HepG2 (cell line): ENCODE results near the gene FCAMR. TPM values are rescaled to one million over a fixed set of nuclear protein-coding genes. Genes with fewer than 3 reads are reported as not detected.

Experiments
- ATAC-seq: fragments of 200-7000 bp; cut with Tn5 transposase; 3 replicates; pipeline ENCODE4 v1.9.1; 2020; ENCODE audit warnings: mild to moderate bottlenecking, moderate library complexity
- BruUV-seq: library from RNA; stranded (reverse); fragments of 400-500 nt; replicated peaks from 2 replicates; lab custom pipeline; 2021; lab: Mats Ljungman, UMichigan
- CTCF ChIA-PET: fragments of 300-600 bp; formaldehyde crosslinking; extraction: SDS; loops from one replicate; lab custom pipeline; 2021; ENCODE audit warnings: low total read pairs, inconsistent platforms, low intra/inter-chr PET ratio; lab: Yijun Ruan, JAX
- POLR2A ChIA-PET: fragments of 350-600 bp; sonication (Branson Sonifier 250); formaldehyde crosslinking; loops from one replicate; lab custom pipeline; 2020; ENCODE audit warnings: antibody characterized with exemption, inconsistent platforms; lab: Yijun Ruan, JAX
- DNase-seq: peaks from one replicate; pipeline ENCODE4 v3.0.0-alpha.2; 2015; ENCODE audit warnings: low spot score
- FAIRE-seq: peaks from 3 replicates; lab custom pipeline; 2011; peaks lifted over from hg19 to GRCh38; lab: Jason Lieb, UNC
- H2AFZ ChIP-seq: one replicate; pipeline ENCODE4 v1.6.1; 2011; ENCODE audit warnings: low read length, inconsistent platforms
- H3K27ac ChIP-seq: fragments of 300-600 bp; 3 replicates; pipeline ENCODE4 v1.8.0; 2011; ENCODE audit warnings: mixed run types, mild to moderate bottlenecking, mixed read lengths, low read length, inconsistent platforms; ENCODE audit not compliant: insufficient read depth; ENCODE audit errors: extremely low read length
- H3K27me3 ChIP-seq, 2 experiments: fragments of 200-600 bp in 1 of 2; 2 replicates in 1 of 2; 3 replicates in 1 of 2; pipeline versions ENCODE4 v1.6.0 to v1.8.0; 2011; ENCODE audit warnings: low read length in 2 of 2, mild to moderate bottlenecking in 2 of 2, moderate library complexity in 2 of 2, inconsistent platforms in 1 of 2; ENCODE audit not compliant: insufficient read depth in 2 of 2, control insufficient read depth in 1 of 2
- H3K36me3 ChIP-seq, 2 experiments: fragments of 200-600 bp in 1 of 2; replicated peaks in 1 of 2; 2 replicates in 1 of 2; 3 replicates in 1 of 2; pipeline versions ENCODE4 v1.5.1 to v1.8.0; 2011; ENCODE audit warnings: low read length in 2 of 2, inconsistent platforms in 1 of 2; ENCODE audit not compliant: insufficient read depth in 2 of 2, control insufficient read depth in 1 of 2
- H3K4me1 ChIP-seq: 2 replicates; pipeline ENCODE4 v1.5.1; 2012; ENCODE audit warnings: low read length, inconsistent platforms; ENCODE audit not compliant: insufficient read depth
- H3K4me2 ChIP-seq: 2 replicates; pipeline ENCODE4 v1.6.0; 2011; ENCODE audit warnings: low read depth, low read length, inconsistent platforms
- H3K4me3 ChIP-seq, 3 experiments: fragments of 200-600 bp in 1 of 3; sonication (generic), shearing (Covaris generic) in 1 of 3; replicated peaks in 1 of 3; 2 replicates each; pipeline ENCODE4 v1.5.1; 2011 to 2016; ENCODE audit warnings: low read length in 3 of 3, inconsistent platforms in 2 of 3, low read depth in 2 of 3, mild to moderate bottlenecking in 2 of 3, control low read depth in 1 of 3, mixed read lengths in 1 of 3; ENCODE audit not compliant: insufficient read depth in 1 of 3
- H3K79me2 ChIP-seq: one replicate; pipeline ENCODE4 v1.6.1; 2011; ENCODE audit warnings: low read length, inconsistent platforms; ENCODE audit not compliant: insufficient read depth
- H3K9ac ChIP-seq: 2 replicates; pipeline ENCODE4 v1.6.0; 2011; ENCODE audit warnings: mild to moderate bottlenecking, low read depth, low read length, inconsistent platforms; ENCODE audit not compliant: insufficient read depth
- H3K9me3 ChIP-seq: 2 replicates; pipeline ENCODE4 v1.5.1; 2012; ENCODE audit warnings: mild to moderate bottlenecking, low read length
- H4K20me1 ChIP-seq: 2 replicates; pipeline ENCODE4 v1.6.0; 2011; ENCODE audit warnings: inconsistent platforms, mild to moderate bottlenecking, low read length, moderate library complexity; ENCODE audit not compliant: insufficient read depth
- CREM ChIP-seq, 2 experiments: sonication (generic) in 1 of 2; formaldehyde crosslinking in 1 of 2; IDR thresholded peaks; 2 replicates each; pipeline versions ENCODE4 v1.4.0 to v1.6.1; 2016 to 2020; ENCODE audit warnings: antibody characterized with exemption in 1 of 2, mild to moderate bottlenecking in 1 of 2, missing genetic modification reagents in 1 of 2
- HDAC2 ChIP-seq: sonication (generic); formaldehyde crosslinking; IDR thresholded peaks from 2 replicates; pipeline ENCODE4 v1.4.0; 2020; ENCODE audit warnings: missing genetic modification reagents
- HDAC6 ChIP-seq: fragments of 200-600 bp; sonication (generic); IDR thresholded peaks from 2 replicates; pipeline ENCODE4 v1.7.0; 2017; ENCODE audit warnings: mild to moderate bottlenecking, antibody characterized with exemption, low read length, low read depth
- KDM3A ChIP-seq: IDR thresholded peaks from 2 replicates; pipeline ENCODE4 v1.6.1; 2018; ENCODE audit warnings: low read depth, missing compliant biosample characterization
- MAZ ChIP-seq, 2 experiments: sonication (generic) in 1 of 2; formaldehyde crosslinking in 1 of 2; IDR thresholded peaks; 2 replicates each; pipeline versions ENCODE4 v1.5.0 to v1.6.1; 2012 to 2020; ENCODE audit warnings: low read depth in 2 of 2, mild to moderate bottlenecking in 2 of 2, borderline replicate concordance in 1 of 2, improper control_type of control experiment in 1 of 2, low read length in 1 of 2, missing genetic modification reagents in 1 of 2, moderate library complexity in 1 of 2
- MEIS2 ChIP-seq: sonication (generic); formaldehyde crosslinking; IDR thresholded peaks from 2 replicates; pipeline ENCODE4 v1.9.0; 2021; ENCODE audit warnings: mild to moderate bottlenecking, missing genetic modification reagents
- SIX1 ChIP-seq: sonication (generic); formaldehyde crosslinking; IDR thresholded peaks from 2 replicates; pipeline ENCODE4 v1.4.0; 2020; ENCODE audit warnings: missing genetic modification reagents, borderline replicate concordance
- TBL1XR1 ChIP-seq: fragments of 150-350 bp; IDR thresholded peaks from 2 replicates; pipeline ENCODE4 v1.6.1; 2014; ENCODE audit warnings: borderline replicate concordance, low read length; ENCODE audit not compliant: partially characterized antibody
- ZBTB3 ChIP-seq: sonication (generic); formaldehyde crosslinking; IDR thresholded peaks from 2 replicates; pipeline ENCODE4 v1.4.0; 2020; ENCODE audit warnings: low read depth, mild to moderate bottlenecking, moderate library complexity, missing genetic modification reagents, borderline replicate concordance
- ZNF256 ChIP-seq: sonication (generic); formaldehyde crosslinking; conservative IDR thresholded peaks from 2 replicates; pipeline ENCODE4 v1.4.0; 2020; ENCODE audit warnings: missing genetic modification reagents
- ZNF326 ChIP-seq: sonication (generic); formaldehyde crosslinking; IDR thresholded peaks from 2 replicates; pipeline ENCODE4 v1.4.0; 2020; ENCODE audit warnings: missing genetic modification reagents, borderline replicate concordance
- ZNF354B ChIP-seq: sonication (generic); formaldehyde crosslinking; IDR thresholded peaks from 2 replicates; pipeline ENCODE4 v1.8.0; 2022; ENCODE audit warnings: mild to moderate bottlenecking, missing genetic modification reagents
- ZNF841 ChIP-seq: sonication (generic); formaldehyde crosslinking; IDR thresholded peaks from 2 replicates; pipeline ENCODE4 v1.8.1; 2023; ENCODE audit warnings: missing genetic modification reagents, borderline replicate concordance
- ZNF891 ChIP-seq: sonication (generic); formaldehyde crosslinking; IDR thresholded peaks from 2 replicates; pipeline ENCODE4 v1.5.0; 2020; ENCODE audit warnings: mild to moderate bottlenecking, missing genetic modification reagents
- WGBS: methylation state at CpG from one replicate; pipeline ENCODE4 v1.1.6; 2017; ENCODE audit warnings: low lambda C conversion rate; 5-methylcytosine and 5-hydroxymethylcytosine counted together
- in situ Hi-C: cut with HindIII; loops from 2 replicates; pipeline ENCODE4 v1.10.0; 2017; ENCODE audit warnings: low pct_unique_long_range_greater_than_20kb; ENCODE audit not compliant: extremely low pct_ligation_motif_present
- intact Hi-C: fragments of 100-400 bp; cut with micrococcal nuclease; formaldehyde crosslinking; loops from one replicate; pipeline ENCODE4 v1.10.0; 2022; ENCODE audit not compliant: unreplicated experiment
- polyA plus RNA-seq, 8 experiments: library from polyadenylated mRNA; depleted of rRNA in 3 of 8; stranded (reverse) in 7 of 8; unstranded in 1 of 8; fragments of >200 nt; fragmentation: Illumina TruSeq in 4 of 8; extraction: Trizol in 4 of 8; gene quantifications; 2 replicates each; pipeline versions ENCODE4 v1.2.1 to v1.2.3, GENCODE V29; 2011 to 2016; ENCODE audit warnings: low read depth in 4 of 8, missing spikeins in 1 of 8, mixed read lengths in 1 of 8; ENCODE audit not compliant: insufficient read depth in 1 of 8
- total RNA-seq, 5 experiments: library from RNA; depleted of rRNA; stranded (reverse); fragments of >200 nt; fragmentation: Illumina TruSeq; extraction: Trizol; gene quantifications; 2 replicates each; pipeline ENCODE4 v1.2.3, GENCODE V29; 2016; ENCODE audit warnings: low read depth in 1 of 5
- TF ChIP-seq, protein P1 (sequence below): sonication (generic); formaldehyde crosslinking; IDR thresholded peaks from 2 replicates; pipeline ENCODE4 v1.4.0; 2020; ENCODE audit warnings: missing genetic modification reagents

The FCAMR gene
- total and polyA plus RNA-seq, 2 of the 13 experiments (the other 11 are each of a cell fraction or from before 2014, with no cell fraction given) = not detected

DNA sequence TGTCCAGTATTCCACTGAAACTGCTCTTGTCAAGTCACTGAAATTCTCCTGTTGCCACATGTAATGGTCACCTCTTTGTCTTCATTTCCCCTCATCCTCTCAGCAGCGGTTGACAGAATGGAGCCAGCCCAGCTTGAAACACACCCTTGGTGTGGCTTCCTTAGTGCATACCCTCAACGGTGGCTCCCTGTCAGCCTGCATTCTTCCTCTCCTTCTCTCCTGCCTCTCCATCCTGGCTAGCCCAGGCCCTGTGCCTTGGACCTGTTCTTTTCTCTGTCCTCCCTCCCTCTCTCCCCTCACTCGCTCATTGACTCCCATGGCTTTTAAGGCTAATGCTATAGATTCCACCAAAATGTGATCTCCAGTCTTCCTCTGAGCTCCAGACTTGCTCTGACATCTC lies 52.2 kb downstream of the FCAMR start:
- CTCF ChIA-PET = no interaction called here

More for the DNA sequence above, 52.2 kb downstream of the FCAMR start:
- H3K4me2 ChIP-seq = no peak overlapping the region
- no peak overlapping the region for H3K27ac ChIP-seq
- in situ Hi-C loops = loop anchor here (25.0 kb wide), 1 partner anchor 281 kb away; the partner anchor contains the start of gene DYRK3
- FAIRE-seq (no peak), DNase-seq (no peak), ATAC-seq (no peak)
- no peak overlapping the region for H3K9ac ChIP-seq
- POLR2A ChIA-PET = no interaction called here
- TF ChIP-seq ZNF326 (CRISPR knock-in tag) (no peak), ZBTB3 (CRISPR knock-in tag) (no peak), ZNF891 (CRISPR knock-in tag) (no peak), HDAC2 (no peak), ZNF256 (CRISPR knock-in tag) (no peak), TBL1XR1 (no peak), KDM3A (CRISPR knock-in tag) (no peak), HDAC6 (no peak), MEIS2 (CRISPR knock-in tag) (no peak), ZNF354B (CRISPR knock-in tag) (no peak), MAZ (IDR thresholded peaks at IDR 0.05; ENCODE audit: borderline replicate concordance, low read depth, low read length) (no peak), MAZ (CRISPR knock-in tag; IDR thresholded peaks at IDR 0.05; ENCODE audit: low read depth) (no peak), CREM (IDR thresholded peaks at IDR 0.05) (no peak), CREM (CRISPR knock-in tag; IDR thresholded peaks at IDR 0.05) (no peak), SIX1 (CRISPR knock-in tag) (no peak), ZNF841 (no peak)
- TF ChIP-seq, protein P1, sequence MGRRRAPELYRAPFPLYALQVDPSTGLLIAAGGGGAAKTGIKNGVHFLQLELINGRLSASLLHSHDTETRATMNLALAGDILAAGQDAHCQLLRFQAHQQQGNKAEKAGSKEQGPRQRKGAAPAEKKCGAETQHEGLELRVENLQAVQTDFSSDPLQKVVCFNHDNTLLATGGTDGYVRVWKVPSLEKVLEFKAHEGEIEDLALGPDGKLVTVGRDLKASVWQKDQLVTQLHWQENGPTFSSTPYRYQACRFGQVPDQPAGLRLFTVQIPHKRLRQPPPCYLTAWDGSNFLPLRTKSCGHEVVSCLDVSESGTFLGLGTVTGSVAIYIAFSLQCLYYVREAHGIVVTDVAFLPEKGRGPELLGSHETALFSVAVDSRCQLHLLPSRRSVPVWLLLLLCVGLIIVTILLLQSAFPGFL (CRISPR knock-in tag) = no peak
- H3K27me3 ChIP-seq = peaks cover 1 to 20% of the 10 kb centered on the region in 2 experiments
- 33% methylated on average over 3 of the region's 3 CpGs for WGBS
- H3K4me3 ChIP-seq = no peak overlapping the region
- intact Hi-C loops = no loop called here
- H2AFZ ChIP-seq = no peak overlapping the region
- peaks cover 15% of the 10 kb centered on the region for H3K4me1 ChIP-seq
- BruUV-seq = no TSS peak
- H3K79me2 ChIP-seq = no peaks in the 10 kb centered on the region
- no peaks in the 10 kb centered on the region for H3K36me3 ChIP-seq
- no peaks in the 10 kb centered on the region for H4K20me1 ChIP-seq
- H3K9me3 ChIP-seq = no peaks in the 10 kb centered on the region
